HEK293 (cell line): ENCODE measurements around the gene EDC3.

Experiments
- GFI1B ChIP-seq: fragments of 450-650 bp; formaldehyde crosslinking; IDR thresholded peaks from 2 replicates; pipeline ENCODE4 v1.5.1; 2016; ENCODE audit warnings: missing biosample characterization, missing genetic modification characterization
- GLIS2 ChIP-seq: fragments of 450-650 bp; formaldehyde crosslinking; IDR thresholded peaks from 2 replicates; pipeline ENCODE4 v1.5.1; 2016; ENCODE audit warnings: missing biosample characterization, missing genetic modification characterization
- MYNN ChIP-seq: fragments of 450-650 bp; formaldehyde crosslinking; IDR thresholded peaks from 2 replicates; pipeline ENCODE4 v1.5.1; 2016; ENCODE audit warnings: missing biosample characterization, missing genetic modification characterization, borderline replicate concordance
- MZF1 ChIP-seq: fragments of 450-650 bp; formaldehyde crosslinking; IDR thresholded peaks from 2 replicates; pipeline ENCODE4 v1.5.1; 2017; ENCODE audit warnings: missing biosample characterization, missing genetic modification characterization, borderline replicate concordance
- OSR2 ChIP-seq: fragments of 450-650 bp; formaldehyde crosslinking; IDR thresholded peaks from 2 replicates; pipeline ENCODE4 v1.5.1; 2016; ENCODE audit warnings: missing biosample characterization, missing genetic modification characterization
- PATZ1 ChIP-seq: fragments of 450-650 bp; formaldehyde crosslinking; IDR thresholded peaks from 2 replicates; pipeline ENCODE4 v1.5.1; 2016; ENCODE audit warnings: missing biosample characterization, missing genetic modification characterization
- PRDM10 ChIP-seq: fragments of 450-650 bp; formaldehyde crosslinking; IDR thresholded peaks from 2 replicates; pipeline ENCODE4 v1.5.1; 2016; ENCODE audit warnings: missing biosample characterization, missing genetic modification characterization
- PRDM4 ChIP-seq: fragments of 450-650 bp; formaldehyde crosslinking; IDR thresholded peaks from 2 replicates; pipeline ENCODE4 v1.5.1; 2017; ENCODE audit warnings: missing biosample characterization, missing genetic modification characterization
- SETDB1 ChIP-seq: IDR thresholded peaks from one replicate; pipeline ENCODE4 v1.6.1; 2017; ENCODE audit warnings: mild to moderate bottlenecking, low read length, moderate library complexity, mixed read lengths; ENCODE audit not compliant: insufficient read length
- TSHZ1 ChIP-seq: fragments of 450-650 bp; formaldehyde crosslinking; IDR thresholded peaks from 2 replicates; pipeline ENCODE4 v1.5.1; 2016; ENCODE audit warnings: missing biosample characterization, missing genetic modification characterization, borderline replicate concordance
- ZBTB17 ChIP-seq: fragments of 450-650 bp; formaldehyde crosslinking; IDR thresholded peaks from 2 replicates; pipeline ENCODE4 v1.5.1; 2016; ENCODE audit warnings: missing biosample characterization, missing genetic modification characterization
- ZBTB44 ChIP-seq: fragments of 450-650 bp; IDR thresholded peaks from 2 replicates; pipeline ENCODE4 v1.5.1; 2018; ENCODE audit warnings: missing biosample characterization, mild to moderate bottlenecking, missing genetic modification characterization
- ZBTB8A ChIP-seq: fragments of 450-650 bp; formaldehyde crosslinking; IDR thresholded peaks from 2 replicates; pipeline ENCODE4 v1.5.1; 2016; ENCODE audit warnings: missing biosample characterization, missing genetic modification characterization
- ZFP3 ChIP-seq: fragments of 450-650 bp; formaldehyde crosslinking; IDR thresholded peaks from 2 replicates; pipeline ENCODE4 v1.5.1; 2016; ENCODE audit warnings: low read depth, missing biosample characterization, missing genetic modification characterization
- ZNF138 ChIP-seq: fragments of 450-650 bp; formaldehyde crosslinking; IDR thresholded peaks from 2 replicates; pipeline ENCODE4 v1.5.1; 2016; ENCODE audit warnings: missing biosample characterization, missing genetic modification characterization, borderline replicate concordance
- ZNF248 ChIP-seq: fragments of 450-650 bp; formaldehyde crosslinking; IDR thresholded peaks from 2 replicates; pipeline ENCODE4 v1.5.1; 2017; ENCODE audit warnings: missing biosample characterization, missing genetic modification characterization
- ZNF324 ChIP-seq: fragments of 450-650 bp; formaldehyde crosslinking; IDR thresholded peaks from 2 replicates; pipeline ENCODE4 v1.5.1; 2016; ENCODE audit warnings: missing biosample characterization, missing genetic modification characterization
- ZNF335 ChIP-seq: fragments of 450-650 bp; formaldehyde crosslinking; conservative IDR thresholded peaks from 2 replicates; pipeline ENCODE4 v1.5.1; 2016; ENCODE audit warnings: missing biosample characterization, missing genetic modification characterization
- ZNF423 ChIP-seq: fragments of 450-650 bp; formaldehyde crosslinking; IDR thresholded peaks from 2 replicates; pipeline ENCODE4 v1.5.1; 2016; ENCODE audit warnings: missing biosample characterization, missing genetic modification characterization
- ZNF626 ChIP-seq: fragments of 450-650 bp; sonication (Bioruptor Pico); formaldehyde crosslinking; IDR thresholded peaks from 2 replicates; pipeline ENCODE4 v1.5.1; 2018; ENCODE audit warnings: missing biosample characterization, missing genetic modification characterization, inconsistent platforms
- ZNF629 ChIP-seq: fragments of 450-650 bp; formaldehyde crosslinking; IDR thresholded peaks from 2 replicates; pipeline ENCODE4 v1.5.1; 2017; ENCODE audit warnings: missing biosample characterization, missing genetic modification characterization
- ZNF692 ChIP-seq: fragments of 450-650 bp; formaldehyde crosslinking; IDR thresholded peaks from 2 replicates; pipeline ENCODE4 v1.5.1; 2016; ENCODE audit warnings: missing biosample characterization, missing genetic modification characterization
- ZNF704 ChIP-seq: fragments of 450-650 bp; formaldehyde crosslinking; IDR thresholded peaks from 2 replicates; pipeline ENCODE4 v1.5.1; 2016; ENCODE audit warnings: missing biosample characterization, missing genetic modification characterization

EDC3 gene

GRCh38 chr15:74584779-74585178 lies 111.0 kb downstream of the EDC3 start (continued):
- peak; percentile 59; the same call in 1 of the 2 replicates for TF ChIP-seq TSHZ1 (tag by site-specific recombination)
- peak; percentile 86 for TF ChIP-seq ZBTB8A (tag by site-specific recombination)
- no peak for TF ChIP-seq ZNF626 (tag by site-specific recombination)
- TF ChIP-seq ZNF629 (tag by site-specific recombination) = 0 out of 2 replicates have a peak, but pooled peaks have one; percentile 14
- TF ChIP-seq ZBTB44 (tag by site-specific recombination) = peak; percentile 89
- no peak for TF ChIP-seq ZNF335
- TF ChIP-seq PATZ1 = peak; percentile 34; the same call in 1 of the 2 replicates
- TF ChIP-seq ZNF692 (tag by site-specific recombination) = peak; percentile 45; the same call in 1 of the 2 replicates
- TF ChIP-seq ZNF423 (tag by site-specific recombination) = peak; percentile 93
- no peak for TF ChIP-seq ZFP3 (tag by site-specific recombination)
- peak; percentile 52; the same call in 1 of the 2 replicates for TF ChIP-seq GLIS2
- peak; percentile 43; the same call in 1 of the 2 replicates for TF ChIP-seq ZBTB17
- TF ChIP-seq PRDM10 (tag by site-specific recombination) = peak; percentile 10; the same call in 1 of the 2 replicates
- no peak for TF ChIP-seq ZNF138 (tag by site-specific recombination)
- 0 out of 2 replicates have a peak, but pooled peaks have one; percentile 16 for TF ChIP-seq MZF1
- TF ChIP-seq PRDM4 (tag by site-specific recombination) = peak; percentile 58; the same call in 1 of the 2 replicates
- no peak for TF ChIP-seq ZNF704 (tag by site-specific recombination)
- peak; percentile 70; the same call in 1 of the 2 replicates for TF ChIP-seq GFI1B
- no peak for TF ChIP-seq ZNF248
- TF ChIP-seq SETDB1 = no peak
- peak; percentile 95 for TF ChIP-seq OSR2
- TF ChIP-seq ZNF324 (tag by site-specific recombination) = 0 out of 2 replicates have a peak, but pooled peaks have one; percentile 19
- TF ChIP-seq MYNN (tag by site-specific recombination) = peak; percentile 66; the same call in 1 of the 2 replicates
